ENCODE data around the gene SHISA9.

GRCh38 chr16:13109171-13109570, 207.8 kb downstream of the SHISA9 start:
- TF ChIP-seq CTCF (IDR thresholded peaks at IDR 0.05; ENCODE audit: poor library complexity): no peak
- TF ChIP-seq EZH2 (IDR thresholded peaks at IDR 0.05; ENCODE audit: borderline replicate concordance): no peak
- no peak for TF ChIP-seq EZH2phosphoT487 (IDR thresholded peaks at IDR 0.05; ENCODE audit: low read depth, severe bottlenecking, unreplicated experiment)

Measured in hepatocyte (in vitro differentiated cells).